ENCODE measurements around the gene MRPL24.

The MRPL24 gene

GRCh38 chr1:156754219-156754618, 13.3 kb upstream of the MRPL24 start:
- TF ChIP-seq REST (IDR thresholded peaks at IDR 0.05; ENCODE audit: insufficient read depth in 1 of 2, low read depth in 2 of 2, low read length in 2 of 2) (no peak), POLR2AphosphoS5 (IDR thresholded peaks at IDR 0.05; ENCODE audit: low read depth, low read length) (no peak), TAF1 (IDR thresholded peaks at IDR 0.05; ENCODE audit: borderline replicate concordance, insufficient read depth, low read length) (no peak), SIN3A (IDR thresholded peaks at IDR 0.05; ENCODE audit: borderline replicate concordance, insufficient read depth, low read length) (no peak), FOXP2 (optimal IDR thresholded peaks at IDR 0.05; ENCODE audit: borderline replicate concordance, extremely low read depth, extremely low read length, insufficient read depth) (no peak)

- TF ChIP-seq FOXP2 (optimal IDR thresholded peaks at IDR 0.05; ENCODE audit: borderline replicate concordance, extremely low read depth, extremely low read length, insufficient read depth) (no peak), POLR2AphosphoS5 (IDR thresholded peaks at IDR 0.05; ENCODE audit: low read depth, low read length) (no peak), SIN3A (IDR thresholded peaks at IDR 0.05; ENCODE audit: borderline replicate concordance, insufficient read depth, low read length) (no peak), REST (IDR thresholded peaks at IDR 0.05; ENCODE audit: insufficient read depth in 1 of 2, low read depth in 2 of 2, low read length in 2 of 2) (no peak), TAF1 (IDR thresholded peaks at IDR 0.05; ENCODE audit: borderline replicate concordance, insufficient read depth, low read length) (no peak)
Measured at GRCh38 chr1:156752843-156753482, 12.1 kb upstream of the MRPL24 start.

- TF ChIP-seq SIN3A (IDR thresholded peaks at IDR 0.05; ENCODE audit: borderline replicate concordance, insufficient read depth, low read length) (peak; percentile 50; the same call in 1 of the 2 replicates), POLR2AphosphoS5 (IDR thresholded peaks at IDR 0.05; ENCODE audit: low read depth, low read length) (peak; percentile 66; the same call in 1 of the 2 replicates), REST (IDR thresholded peaks at IDR 0.05; ENCODE audit: insufficient read depth in 1 of 2, low read depth in 2 of 2, low read length in 2 of 2) (no peak), FOXP2 (optimal IDR thresholded peaks at IDR 0.05; ENCODE audit: borderline replicate concordance, extremely low read depth, extremely low read length, insufficient read depth) (no peak), TAF1 (IDR thresholded peaks at IDR 0.05; ENCODE audit: borderline replicate concordance, insufficient read depth, low read length) (no peak; the same call in 1 of the 2 replicates)
Measured at GRCh38 chr1:156751757-156752481, 11.0 kb upstream of the MRPL24 start.

- TF ChIP-seq SIN3A (IDR thresholded peaks at IDR 0.05; ENCODE audit: borderline replicate concordance, insufficient read depth, low read length), result no peak
- no peak for TF ChIP-seq POLR2AphosphoS5 (IDR thresholded peaks at IDR 0.05; ENCODE audit: low read depth, low read length)
- peak; percentile 23; the same call in 1 of the 2 replicates for TF ChIP-seq TAF1 (IDR thresholded peaks at IDR 0.05; ENCODE audit: borderline replicate concordance, insufficient read depth, low read length)
Measured at GRCh38 chr1:156751451-156751756, 10.5 kb upstream of the MRPL24 start, which contains the start of gene HDGF. Gene HDGF (minus strand): TSS chr1:156751675. CDS start chr1:156751429, 246 bp downstream.

- TF ChIP-seq TAF1 (IDR thresholded peaks at IDR 0.05; ENCODE audit: borderline replicate concordance, insufficient read depth, low read length) (no peak), POLR2AphosphoS5 (IDR thresholded peaks at IDR 0.05; ENCODE audit: low read depth, low read length) (0 out of 2 replicates have a peak, but pooled peaks have one; percentile 14), SIN3A (IDR thresholded peaks at IDR 0.05; ENCODE audit: borderline replicate concordance, insufficient read depth, low read length) (0 out of 2 replicates have a peak, but pooled peaks have one; percentile 19)
Measured at GRCh38 chr1:156750711-156751450, 10.0 kb upstream of the MRPL24 start.
